Stimulated activated CD8-positive, alpha-beta memory T cell treated with anti-CD3 and anti-CD28 coated beads, Interleukin-2, amount 100 ng/mL, for 48 hours (primary cell): ENCODE results near the gene TERT.
"Not testable (repeated sequence)": the region's sequence is repeated elsewhere in the genome, so short reads cannot be mapped to it uniquely, and the experiment has no call there.

Experiments used
- DNase-seq, 2 donors: peaks; one replicate each; pipeline ENCODE4 v3.0.0-alpha.2; 2020; ENCODE audit warnings: low read depth in 2 of 2

TERT gene

GRCh38 chr5:1240496-1241260 lies 54.2 kb downstream of the TERT start:
- DNase-seq: no peak

DNA sequence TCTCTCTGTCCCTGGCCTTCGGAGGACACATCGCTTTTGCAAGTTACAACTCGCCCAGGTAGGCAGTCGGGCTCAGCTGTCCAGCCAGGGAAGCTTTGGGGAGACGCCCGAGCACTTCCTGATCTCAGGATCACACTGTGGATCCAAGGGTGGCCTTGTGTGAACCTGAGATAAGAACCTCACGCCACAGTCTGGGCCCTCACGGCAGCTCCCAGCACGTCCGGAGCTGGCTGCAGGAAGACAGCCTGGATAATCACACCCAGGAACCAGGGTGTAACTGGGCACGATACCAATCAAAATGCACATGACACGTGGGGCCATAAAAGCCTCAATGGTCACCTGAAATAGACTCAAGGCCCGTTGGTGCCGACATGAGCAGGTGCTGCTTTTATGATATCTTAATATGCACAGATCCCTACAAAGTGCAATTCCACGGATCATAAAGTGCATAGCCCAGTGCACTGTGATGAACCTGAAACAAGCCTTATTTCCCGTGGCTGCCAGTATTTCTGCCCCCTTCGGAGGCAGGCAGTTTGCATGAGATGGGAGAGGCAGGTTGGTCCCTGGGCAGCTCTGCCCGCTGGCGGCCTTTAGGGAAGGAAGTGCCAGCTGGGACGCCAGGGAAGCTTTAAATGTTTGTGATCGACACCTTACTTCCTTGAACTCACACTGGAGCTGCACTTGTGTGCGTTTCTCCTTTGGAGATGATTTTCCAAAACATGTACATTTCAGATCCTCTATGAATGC lies 55.2 kb downstream of the TERT start:
- DNase-seq: no peak

DNA sequence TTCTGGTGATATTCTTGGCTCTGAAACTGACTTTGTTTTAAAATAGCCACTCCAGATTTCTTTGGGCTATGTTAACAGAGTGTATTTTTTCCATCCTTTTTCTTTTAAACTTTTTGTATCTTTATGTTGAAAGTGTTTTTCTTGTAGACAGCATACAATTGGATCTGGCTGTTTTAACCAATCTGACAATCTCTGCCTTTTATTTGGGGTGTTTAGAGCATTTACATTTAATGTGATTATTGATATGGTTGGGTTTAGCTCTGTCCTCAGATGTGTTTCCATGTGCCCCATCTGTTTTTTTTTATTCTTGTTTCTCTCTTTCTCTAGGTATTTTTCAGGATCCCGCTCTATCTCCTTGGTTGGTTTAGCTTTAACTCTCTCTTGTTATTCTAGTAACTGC lies 59.0 kb downstream of the TERT start:
- no peak for DNase-seq

DNA sequence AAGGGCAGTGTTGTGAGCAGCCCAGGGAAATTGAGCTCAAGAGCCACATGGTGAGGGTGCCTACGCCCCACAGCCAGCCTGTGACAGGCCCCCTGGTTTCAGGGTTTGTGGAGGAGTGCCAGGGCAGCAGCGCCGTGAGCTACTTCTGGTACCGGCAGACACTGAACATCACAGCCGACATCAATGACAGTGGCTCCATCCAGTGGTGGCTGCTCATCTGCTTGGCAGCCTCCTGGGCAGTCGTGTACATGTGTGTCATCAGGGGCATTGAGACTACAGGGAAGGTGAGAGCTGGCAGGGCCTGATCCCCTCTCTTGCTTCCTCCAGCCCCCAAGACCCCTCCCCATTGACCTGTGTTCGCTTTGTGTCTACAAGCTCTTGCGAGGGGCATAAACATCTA lies 59.5 kb downstream of the TERT start:
- DNase-seq: no peak

- no peak for DNase-seq
These were observed 62.1 kb downstream of the TERT start for GRCh38 chr5:1232780-1233179.

- no peak for DNase-seq
These were observed 63.4 kb downstream of the TERT start for GRCh38 chr5:1231354-1231905.

GRCh38 chr5:1230551-1230950 lies 64.3 kb downstream of the TERT start:
- no peak for DNase-seq

DNA sequence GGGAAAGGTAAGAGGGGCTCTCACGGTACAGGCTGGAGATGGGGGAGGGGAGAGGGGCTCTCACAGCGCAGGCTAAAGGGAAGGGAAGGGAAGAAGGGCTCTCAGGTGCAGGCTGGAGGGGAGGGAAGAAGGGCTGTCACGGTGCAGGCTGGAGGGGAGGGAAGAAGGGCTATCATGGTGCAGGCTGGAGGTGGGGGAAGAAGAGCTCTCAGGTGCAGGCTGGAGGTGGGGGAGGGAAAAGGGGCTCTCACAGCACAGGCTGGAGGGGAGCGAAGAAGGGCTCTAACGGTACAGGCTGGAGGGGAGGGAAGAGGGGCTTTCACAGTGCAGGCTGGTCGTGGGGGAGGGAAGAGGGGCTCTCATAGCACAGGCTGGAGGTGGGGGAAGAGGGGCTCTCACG lies 65.0 kb downstream of the TERT start:
- no peak for DNase-seq

DNA sequence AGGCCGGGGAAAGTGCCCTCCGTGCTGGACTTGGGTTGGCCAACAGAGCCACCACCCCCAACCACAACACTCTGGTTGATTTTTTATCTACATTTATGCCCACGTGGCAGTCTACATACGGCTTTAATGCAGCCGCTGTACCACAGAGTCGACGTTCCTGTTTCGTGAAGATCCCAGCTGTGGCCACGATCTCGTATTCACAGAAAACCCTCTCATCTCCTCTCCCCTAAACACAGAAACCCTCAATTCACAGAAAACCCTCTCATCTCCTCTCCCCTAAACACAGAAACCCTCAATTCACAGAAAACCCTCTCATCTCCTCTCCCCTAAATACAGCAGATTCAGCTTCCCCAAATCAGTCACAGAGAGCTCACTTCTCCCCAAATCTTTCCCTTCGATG lies 65.8 kb downstream of the TERT start:
- not testable (repeated sequence) for DNase-seq

DNA sequence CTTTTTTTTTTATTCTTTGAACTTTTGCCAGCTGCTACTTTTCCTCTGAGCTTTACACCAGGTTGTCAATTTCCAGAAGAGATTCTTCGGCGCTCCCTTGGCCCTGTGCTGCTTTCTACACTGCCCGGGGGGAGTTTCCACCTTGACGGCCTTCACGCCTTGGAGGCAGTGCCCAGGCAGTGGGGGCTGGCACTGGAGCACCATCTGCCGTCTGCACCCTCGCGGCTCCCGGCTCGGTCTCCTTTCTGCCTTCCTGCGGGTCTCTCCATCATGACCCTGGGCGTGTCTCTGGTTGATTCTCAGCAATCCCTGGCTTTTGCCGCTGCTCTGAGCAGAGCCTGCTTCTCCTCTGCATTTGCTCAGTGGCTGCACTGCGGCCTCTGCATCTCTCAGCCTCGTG lies 66.7 kb downstream of the TERT start:
- no peak for DNase-seq

DNA sequence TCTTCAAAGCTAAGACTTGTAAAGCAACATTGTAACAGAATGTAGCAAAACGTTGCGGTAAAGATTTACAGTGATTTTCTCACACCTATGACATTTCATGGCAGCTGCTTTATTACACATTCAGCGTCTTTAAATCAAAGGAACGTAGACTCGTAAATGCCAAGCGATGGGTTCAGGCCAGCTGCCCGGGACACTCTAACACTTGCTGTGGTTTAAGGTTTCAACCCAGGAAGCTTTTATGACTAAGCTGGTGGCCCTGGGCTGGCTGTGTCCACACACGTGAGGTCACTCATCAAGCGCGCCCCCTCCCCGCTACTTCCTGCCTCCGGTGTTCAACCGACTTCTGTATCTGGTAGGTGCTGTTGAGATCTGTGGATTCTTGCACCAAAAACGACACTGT lies 67.2 kb downstream of the TERT start:
- DNase-seq: no peak

DNA sequence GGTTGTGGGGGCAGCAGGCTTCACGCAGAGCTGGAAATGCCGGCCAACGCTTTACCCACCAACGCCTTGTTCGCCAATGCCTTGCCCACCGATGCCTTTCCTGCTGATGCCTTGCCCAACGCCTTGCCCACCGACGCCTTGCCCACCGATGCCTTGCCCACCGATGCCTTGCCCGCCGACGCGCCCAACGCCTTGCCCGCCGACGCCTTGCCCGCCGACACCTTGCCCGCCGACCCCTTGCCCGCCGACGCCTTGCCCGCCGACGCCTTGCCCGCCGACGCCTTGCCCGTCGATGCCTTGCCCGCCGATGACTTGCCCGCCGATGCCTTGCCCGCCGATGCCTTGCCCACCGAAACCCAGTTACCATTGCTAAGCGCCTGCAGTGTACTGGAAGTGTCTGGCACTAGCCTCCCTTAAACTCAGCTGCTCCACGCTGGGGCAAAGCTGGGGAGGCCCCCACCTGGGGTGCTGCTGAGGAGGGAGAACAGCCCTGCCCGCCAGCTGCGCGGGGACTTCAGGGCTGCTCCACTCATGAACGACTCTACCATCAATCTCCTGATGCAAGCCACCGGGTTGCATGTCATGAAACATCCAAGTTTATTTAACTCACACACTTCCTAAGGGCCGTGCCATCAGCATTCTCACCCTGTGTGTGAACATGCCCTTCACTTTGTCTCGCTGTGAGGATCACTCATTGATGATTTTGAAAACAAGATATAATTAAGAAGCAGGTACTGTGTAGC lies 67.9 kb downstream of the TERT start:
- DNase-seq: no peak

GRCh38 chr5:1226231-1226630 lies 68.6 kb downstream of the TERT start:
- DNase-seq: no peak

GRCh38 chr5:1225081-1225480 lies 69.8 kb downstream of the TERT start, which contains the start of gene SLC6A18:
Gene SLC6A18, plus strand, starts transcription at chr5:1225381. Its CDS starts 97 bp downstream, at chr5:1225478.
- no peak for DNase-seq

- no peak for DNase-seq
These were observed 70.2 kb downstream of the TERT start for GRCh38 chr5:1224631-1225030.

- DNase-seq: no peak
These were observed 71.6 kb downstream of the TERT start for GRCh38 chr5:1223278-1223670.

- DNase-seq: no peak
These were observed 72.1 kb downstream of the TERT start for GRCh38 chr5:1222621-1223277.

DNA sequence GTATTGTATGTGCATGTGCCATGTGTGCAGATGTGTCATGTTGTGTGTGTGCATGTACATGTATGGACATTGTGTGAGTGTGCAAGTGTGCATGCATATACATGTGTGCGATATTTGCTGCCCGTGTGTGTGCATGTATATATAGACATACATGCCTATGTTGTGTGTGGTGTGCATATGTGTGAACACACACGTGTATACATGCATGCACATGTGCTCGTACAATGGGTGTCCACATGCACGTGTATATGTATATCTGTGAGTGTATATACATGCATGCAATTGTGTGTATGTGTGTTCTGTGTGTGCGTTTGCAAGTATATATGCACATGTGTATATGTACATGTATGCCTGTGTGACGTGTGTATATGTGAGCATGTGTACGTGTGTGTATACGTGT lies 72.7 kb downstream of the TERT start:
- no peak for DNase-seq

DNA sequence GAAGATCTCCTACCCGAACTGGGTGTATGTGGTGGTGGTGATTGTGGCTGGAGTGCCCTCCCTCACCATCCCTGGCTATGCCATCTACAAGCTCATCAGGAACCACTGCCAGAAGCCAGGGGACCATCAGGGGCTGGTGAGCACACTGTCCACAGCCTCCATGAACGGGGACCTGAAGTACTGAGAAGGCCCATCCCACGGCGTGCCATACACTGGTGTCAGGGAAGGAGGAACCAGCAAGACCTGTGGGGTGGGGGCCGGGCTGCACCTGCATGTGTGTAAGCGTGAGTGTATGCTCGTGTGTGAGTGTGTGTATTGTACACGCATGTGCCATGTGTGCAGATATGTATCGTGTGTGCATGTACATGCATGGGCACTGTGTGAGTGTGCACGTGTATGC lies 73.1 kb downstream of the TERT start:
- no peak for DNase-seq

- no peak for DNase-seq
These were observed 74.0 kb downstream of the TERT start for GRCh38 chr5:1220831-1221230.

DNA sequence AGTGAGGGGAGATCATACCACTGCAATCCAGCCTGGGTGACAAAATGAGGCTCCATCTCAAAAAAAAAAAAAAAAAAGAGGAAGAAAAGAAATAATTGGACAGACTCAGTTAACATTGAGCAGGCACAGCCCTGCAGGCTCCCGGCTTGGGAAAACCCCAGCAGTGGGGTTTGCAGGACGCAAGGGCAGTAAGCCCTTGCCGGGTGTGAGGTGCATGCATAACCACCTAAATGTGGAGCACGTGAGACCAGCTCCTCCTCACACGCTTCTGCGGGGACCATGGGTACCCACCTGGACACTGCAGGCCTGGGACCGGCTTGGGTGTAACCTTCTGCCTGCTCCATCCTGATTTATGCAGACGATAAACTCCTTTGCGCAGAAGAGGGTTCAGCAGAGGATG lies 74.5 kb downstream of the TERT start:
- no peak for DNase-seq

DNA sequence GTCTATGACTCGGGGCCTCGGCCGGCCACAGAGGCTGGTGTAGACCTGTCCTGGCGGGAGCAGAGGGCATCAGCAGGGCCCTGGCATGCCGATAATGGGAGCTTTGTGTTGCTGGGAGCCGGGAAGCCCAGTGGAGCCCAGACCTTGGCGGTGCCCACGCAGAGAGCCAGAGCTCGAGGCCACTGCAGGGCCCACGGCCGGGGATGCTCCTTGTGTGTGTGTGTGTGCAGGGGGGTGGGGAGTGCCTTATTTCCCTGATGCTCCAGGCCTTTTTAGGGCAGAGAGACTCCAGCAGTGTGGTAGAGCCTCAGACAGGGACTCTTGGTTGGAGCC lies 75.1 kb downstream of the TERT start:
- DNase-seq: no peak
